ENCODE results near the gene PTPRD.

The PTPRD gene

DNA sequence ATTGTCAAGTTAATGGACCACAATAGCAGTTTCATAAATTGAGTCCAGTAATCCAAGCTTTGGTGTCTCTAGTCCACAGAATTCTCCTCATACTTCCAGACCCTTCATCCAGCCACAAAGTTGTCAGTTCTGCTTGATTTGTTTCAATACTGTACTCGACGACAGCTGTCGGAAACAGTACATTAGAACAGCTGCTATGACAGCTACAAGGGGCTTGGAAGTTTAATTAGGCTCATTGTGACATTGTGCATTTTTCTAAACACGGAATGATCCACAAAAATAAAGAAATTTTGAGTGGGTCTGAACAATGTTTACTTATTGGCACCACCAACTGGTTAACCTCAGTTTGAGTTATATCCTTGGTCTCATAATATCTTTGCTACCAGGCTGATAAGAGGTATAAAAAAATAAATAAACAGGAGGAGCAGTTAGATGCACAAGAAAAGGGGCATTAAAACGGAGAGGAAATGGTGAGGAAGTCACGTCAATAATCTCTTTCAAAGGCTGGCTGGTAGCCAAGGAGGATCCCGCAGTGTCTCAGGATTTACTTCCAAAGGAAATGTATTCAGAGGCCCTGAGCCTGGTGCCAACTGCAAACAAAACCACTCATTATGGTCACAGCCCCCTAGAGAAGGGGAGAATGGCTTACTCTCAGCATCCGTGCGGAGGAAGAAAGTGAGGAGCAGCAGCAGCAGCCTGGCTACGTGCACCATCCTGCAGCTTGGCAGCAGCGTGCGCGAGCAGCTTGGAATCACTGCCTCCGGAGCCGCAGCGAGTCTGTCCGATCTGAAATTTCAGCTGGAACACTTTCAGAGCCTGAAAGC is 1879.5 kb downstream of the PTPRD start:
- no peak for FAIRE-seq

DNA sequence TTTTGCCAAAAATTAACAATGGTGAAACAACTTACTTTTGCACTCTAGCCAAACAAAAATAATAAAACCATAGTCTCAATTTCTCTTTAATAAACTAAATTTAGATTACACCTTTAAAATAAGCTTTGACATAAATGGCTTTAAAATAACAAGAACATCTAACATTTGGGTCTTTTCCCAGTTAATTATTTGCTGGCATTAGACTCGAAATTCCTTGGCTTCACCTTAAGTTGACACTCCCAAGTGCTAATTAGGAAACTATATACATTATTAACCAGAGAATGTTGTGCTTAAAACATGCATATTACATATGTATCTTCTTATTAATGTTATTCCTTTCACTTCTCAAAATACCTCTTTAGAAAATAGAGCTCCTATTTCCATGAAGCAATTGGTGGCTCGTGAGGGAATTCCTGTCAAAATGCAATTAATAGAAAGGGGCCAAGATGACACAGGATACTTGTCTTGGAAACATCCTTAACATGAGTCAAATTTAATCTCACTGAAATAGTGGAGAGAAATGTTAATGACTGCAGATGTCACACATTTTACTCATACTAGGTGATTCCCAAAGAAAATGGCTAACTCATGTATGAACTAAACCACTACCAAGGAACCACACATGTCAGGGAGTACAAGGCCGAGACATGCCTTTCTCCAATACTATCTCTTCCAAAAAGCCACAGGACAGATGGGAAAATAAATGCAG is 1880.3 kb downstream of the PTPRD start:
- FAIRE-seq: no peak

- no peak for FAIRE-seq
These were observed 1882.2 kb downstream of the PTPRD start for GRCh38 chr9:8730618-8731017.

- FAIRE-seq: no peak
These were observed 1883.9 kb downstream of the PTPRD start for GRCh38 chr9:8728910-8729309.

DNA sequence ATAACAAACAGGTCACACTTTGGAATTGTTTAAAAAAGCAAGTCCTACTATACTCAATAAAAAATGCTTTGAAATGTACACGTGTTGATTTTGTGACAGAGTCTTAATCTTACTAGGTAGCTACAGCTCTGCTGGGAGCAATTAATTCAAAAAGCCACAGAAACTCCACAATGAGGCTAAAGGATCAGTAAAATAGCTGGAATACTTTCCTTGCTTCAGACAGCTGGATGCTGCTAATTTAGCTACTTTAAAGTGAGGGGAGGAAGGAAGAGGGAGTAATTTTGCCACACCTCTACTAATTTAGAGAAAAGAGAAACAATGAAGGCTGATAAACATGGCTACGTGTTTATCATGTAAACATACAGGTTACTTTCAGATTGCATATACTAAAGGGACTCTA is 1885.6 kb downstream of the PTPRD start:
- FAIRE-seq: no peak

DNA sequence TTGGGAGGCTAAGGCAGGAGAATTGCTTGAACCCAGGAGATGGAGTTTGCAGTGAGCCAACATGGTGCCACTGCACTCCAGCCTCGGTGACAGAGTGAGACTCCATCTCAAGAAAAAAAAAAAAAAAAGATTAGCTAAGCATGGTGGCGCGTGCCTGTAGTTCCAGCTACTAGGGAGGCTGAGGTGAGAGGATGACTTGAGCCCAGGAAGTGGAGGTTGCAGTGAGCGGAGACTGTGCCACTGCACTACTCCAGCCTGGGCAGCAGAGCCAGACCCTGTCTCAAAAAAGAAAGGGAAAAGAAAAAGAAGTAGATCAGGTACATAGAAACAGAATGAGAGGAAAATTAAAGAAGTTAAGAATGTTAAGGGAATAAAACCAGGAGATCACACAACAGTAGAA is 1886.1 kb downstream of the PTPRD start:
- FAIRE-seq: no peak

DNA sequence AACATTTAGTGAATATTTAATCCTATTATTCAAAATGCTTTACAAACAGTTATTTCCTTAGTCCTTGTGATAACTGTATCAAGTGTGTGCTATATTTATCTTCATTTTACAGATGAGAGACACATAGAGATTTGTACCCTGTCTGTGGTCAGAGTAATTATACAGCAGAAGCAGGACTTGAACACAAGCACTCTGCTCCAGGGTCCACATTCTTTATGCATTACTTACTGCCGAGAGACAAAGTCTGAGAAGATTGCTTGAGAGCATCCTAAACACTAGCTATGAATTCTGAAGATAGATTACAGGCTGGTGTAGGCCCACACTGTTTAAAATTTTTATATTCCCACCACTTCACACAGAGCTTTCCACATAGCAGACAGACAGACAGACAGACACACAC is 1887.2 kb downstream of the PTPRD start:
- FAIRE-seq: no peak

GRCh38 chr9:8724284-8725018 is 1888.4 kb downstream of the PTPRD start:
- FAIRE-seq: no peak

GRCh38 chr9:8723195-8723594 is 1889.6 kb downstream of the PTPRD start:
- no peak for FAIRE-seq

DNA sequence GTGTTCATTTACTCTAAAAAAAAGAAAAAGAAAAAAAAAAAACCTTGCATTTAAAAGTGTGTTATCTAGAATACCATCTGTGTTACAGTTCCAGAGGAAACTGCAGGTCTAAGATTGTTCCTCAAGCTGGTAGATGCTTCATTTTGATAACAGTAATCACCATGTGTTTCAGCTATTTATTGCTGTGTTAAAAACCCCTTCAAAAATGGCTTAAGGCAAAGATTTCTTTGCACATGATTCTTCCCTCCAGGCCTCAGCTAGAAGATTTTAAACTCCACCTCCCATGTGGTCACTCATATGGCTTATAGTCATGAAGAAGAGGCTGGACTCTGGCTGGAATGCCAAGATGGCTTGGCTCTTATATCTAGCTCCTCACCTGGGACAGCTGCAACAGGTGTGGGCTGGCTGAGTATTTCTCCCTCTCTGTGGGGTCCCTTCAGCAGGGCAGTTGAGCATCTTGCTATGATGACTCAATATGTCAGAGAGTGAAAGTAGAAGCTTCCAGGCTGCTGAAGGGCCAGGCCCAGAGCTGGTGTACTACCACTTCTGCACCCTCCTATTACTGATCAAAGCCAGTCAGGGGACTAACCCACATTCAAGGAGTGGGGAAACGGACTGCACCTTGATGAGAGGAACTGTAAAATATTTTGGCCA is 1892.8 kb downstream of the PTPRD start:
- no peak for FAIRE-seq

DNA sequence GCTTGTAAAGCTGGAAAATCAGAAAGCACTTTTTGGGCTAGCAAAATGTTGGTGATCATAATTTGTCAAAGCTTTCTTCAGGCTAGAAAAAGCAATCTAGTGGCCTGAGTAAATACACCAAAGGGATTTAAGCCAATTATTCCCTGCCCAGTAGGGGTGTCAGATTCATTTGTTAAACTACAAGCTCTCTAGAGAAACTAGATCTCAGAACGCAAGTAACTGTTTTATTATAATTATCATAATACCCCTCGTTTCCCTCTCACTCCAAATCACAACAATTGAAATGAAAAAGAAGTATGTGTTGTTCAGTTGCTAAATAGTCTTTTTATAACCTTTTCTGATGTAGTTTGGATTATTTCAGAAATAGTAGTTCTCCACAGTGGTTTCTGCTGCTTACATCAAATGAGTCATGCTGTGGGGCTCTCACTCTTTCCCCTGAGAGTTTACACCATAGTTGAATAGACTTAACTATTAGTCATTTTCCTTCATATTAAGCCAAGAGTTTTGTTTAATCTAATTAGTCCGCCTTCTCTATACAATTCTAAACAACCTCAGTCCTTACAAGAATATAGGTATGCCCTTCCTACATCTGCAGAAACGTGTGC is 1894.6 kb downstream of the PTPRD start:
- no peak for FAIRE-seq

- no peak for FAIRE-seq
These were observed 1895.7 kb downstream of the PTPRD start for GRCh38 chr9:8717146-8717545.

DNA sequence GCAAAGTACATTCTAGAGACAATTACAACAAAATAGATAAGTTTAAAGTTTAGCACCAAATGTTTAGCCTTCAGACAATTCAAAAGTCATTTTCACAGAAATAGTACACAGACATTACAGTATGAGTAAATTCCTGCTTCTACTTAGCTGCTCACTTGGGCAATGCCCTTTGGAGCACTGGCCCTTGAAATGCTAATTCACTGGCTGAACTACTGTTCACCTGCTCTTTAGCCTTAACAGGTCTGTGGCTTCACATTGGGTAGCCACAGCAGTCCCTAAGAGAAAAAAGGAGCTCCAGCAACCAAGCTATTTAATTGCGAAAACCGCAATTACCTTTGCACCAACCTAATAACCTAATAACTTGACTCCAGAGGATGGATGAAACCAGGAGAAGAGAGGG is 1897.0 kb downstream of the PTPRD start:
- FAIRE-seq: no peak

GRCh38 chr9:8713811-8714165 is 1899.0 kb downstream of the PTPRD start:
- FAIRE-seq: no peak

DNA sequence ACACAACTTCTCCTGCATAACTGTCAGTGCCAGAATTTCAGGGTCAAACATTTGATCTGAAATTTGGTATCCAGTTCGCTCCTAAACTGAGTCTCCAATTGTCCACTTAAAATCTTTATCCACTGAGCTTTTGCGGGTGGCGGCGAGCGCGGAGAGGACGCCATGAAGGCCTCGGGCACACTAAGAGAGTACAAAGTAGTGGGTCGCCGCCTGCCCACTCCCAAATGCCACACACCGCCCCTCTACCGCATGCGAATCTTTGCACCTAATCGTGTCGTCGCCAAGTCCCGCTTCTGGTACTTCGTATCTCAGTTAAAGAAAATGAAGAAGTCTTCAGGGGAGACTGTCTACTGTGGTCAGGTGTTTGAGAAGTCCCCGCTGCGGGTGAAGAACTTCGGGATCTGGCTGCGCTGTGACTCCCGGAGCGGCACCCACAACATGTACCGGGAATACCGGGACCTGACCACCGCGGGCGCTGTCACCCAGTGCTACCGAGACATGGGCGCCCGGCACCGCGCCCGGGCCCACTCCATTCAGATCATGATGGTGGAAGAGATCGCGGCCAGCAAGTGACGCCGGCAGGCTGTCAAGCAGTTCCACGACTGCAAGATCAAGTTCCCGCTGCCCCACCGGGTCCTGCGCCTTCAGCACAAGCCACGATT is 1899.5 kb downstream of the PTPRD start:
- FAIRE-seq: no peak

GRCh38 chr9:8709731-8710130 is 1903.1 kb downstream of the PTPRD start:
- FAIRE-seq: no peak

DNA sequence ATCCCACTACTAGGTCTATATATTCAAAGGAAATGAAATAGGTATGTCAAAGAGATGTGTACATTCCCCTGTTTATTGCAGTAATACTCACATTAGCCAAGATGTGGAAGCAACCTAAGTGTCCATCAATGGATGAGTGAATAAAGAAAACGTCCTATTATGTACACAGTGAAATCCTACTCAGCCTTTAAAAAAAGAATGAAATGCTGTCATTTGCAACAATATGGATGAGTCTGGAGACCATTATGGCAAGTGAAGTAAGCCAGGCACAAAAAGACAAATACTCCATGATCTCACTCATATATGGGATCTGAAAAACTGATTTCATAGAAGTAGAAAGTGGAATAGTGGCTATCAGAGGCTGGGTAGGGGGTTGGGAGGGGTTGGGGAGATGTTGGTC is 1904.1 kb downstream of the PTPRD start:
- FAIRE-seq: no peak

GRCh38 chr9:8706998-8707397 is 1905.8 kb downstream of the PTPRD start:
- FAIRE-seq: no peak

DNA sequence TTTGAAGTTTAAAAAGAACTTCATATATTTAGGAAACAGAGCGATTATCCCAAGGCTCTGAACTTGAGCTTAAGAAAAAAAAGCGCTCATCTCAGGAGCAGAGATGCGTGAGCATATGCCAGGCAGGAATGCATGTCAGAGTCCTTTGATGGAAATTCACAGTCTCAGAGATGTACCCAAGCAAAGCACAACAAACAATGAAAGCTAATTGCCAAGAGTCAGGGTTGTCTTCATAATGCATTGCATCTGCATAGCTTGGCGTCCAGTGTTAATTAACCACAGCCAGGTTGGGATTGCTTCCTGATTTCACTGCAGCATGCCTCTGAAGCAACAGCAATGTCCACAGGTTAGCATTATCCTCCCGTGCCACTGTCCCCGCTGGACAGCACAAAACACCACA is 1906.3 kb downstream of the PTPRD start:
- FAIRE-seq: no peak

GRCh38 chr9:8705861-8706260 is 1906.9 kb downstream of the PTPRD start:
- no peak for FAIRE-seq

DNA sequence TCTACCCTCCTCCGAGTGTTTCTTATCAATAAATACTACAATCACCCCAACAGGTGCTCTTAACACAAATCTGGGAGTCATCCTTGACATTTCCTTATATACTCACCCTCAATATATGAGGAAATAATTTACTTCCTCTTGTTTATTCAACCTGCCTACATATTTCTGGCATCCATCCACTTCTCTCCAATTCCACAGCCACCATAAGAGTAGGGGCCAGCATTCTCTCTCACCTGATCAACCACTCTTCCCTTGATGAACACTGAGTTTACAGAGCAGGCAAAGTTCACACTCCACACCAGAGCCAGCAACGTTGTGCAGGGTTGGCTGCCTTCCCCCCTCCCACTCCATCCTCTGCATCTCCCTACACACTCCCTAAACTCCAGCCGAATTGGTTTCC is 1908.9 kb downstream of the PTPRD start:
- no peak for FAIRE-seq

DNA sequence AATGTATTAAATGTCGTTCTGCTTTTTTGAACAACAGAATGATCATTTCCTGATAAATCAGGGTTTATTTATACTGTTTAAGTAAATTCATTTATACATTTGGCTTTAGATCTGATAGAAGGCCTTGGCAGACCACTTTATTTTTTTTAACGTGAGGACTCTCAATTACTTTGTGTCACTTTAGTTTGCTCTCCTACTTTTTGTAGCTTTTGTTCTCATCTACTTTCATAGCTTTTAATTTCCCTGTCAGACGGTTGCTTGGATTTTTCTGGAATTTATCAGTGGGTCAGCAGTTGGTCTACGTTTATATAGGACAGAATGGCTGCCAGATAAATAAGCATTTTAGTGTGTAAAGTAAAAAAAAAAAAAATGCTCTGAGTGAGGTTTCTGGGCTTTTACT is 1910.9 kb downstream of the PTPRD start:
- FAIRE-seq: no peak
